Spleen (tissue), 7 donors: ENCODE results near the gene ADD3.

Experiments
- POLR2A ChIP-seq, 3 donors: fragments of 450-650 bp; IDR thresholded peaks; one replicate each; pipeline ENCODE4 v1.5.1; 2017; ENCODE audit warnings: antibody characterized with exemption in 3 of 3, mild to moderate bottlenecking in 1 of 3
- POLR2AphosphoS5 ChIP-seq, 3 donors: sonication (generic); formaldehyde crosslinking; IDR thresholded peaks; one replicate each; pipeline ENCODE4 v1.5.1; 2017; ENCODE audit warnings: antibody characterized with exemption in 3 of 3
- TF ChIP-seq, protein P1 (sequence below), 11 experiments: fragments of 200-600 bp in 7 of 11; fragments of 450-650 bp in 4 of 11; sonication (generic) in 4 of 11; IDR thresholded peaks in 8 of 11; conservative IDR thresholded peaks in 3 of 11; 1 replicate in 7 of 11; 2 replicates in 4 of 11; pipeline versions ENCODE4 v1.4.0 to v1.8.0; 2016 to 2021; ENCODE audit warnings: antibody characterized with exemption in 11 of 11, inconsistent platforms in 4 of 11, mild to moderate bottlenecking in 1 of 11
- donor health status: DM: no; HTN: no; CAD: no; lungs with moderate emphysema.
- donor health status: DM: no; HTN: no; CAD: no.
- donor health status: DM: no; HTN: no; CAD: no.

- TF ChIP-seq, protein P1, sequence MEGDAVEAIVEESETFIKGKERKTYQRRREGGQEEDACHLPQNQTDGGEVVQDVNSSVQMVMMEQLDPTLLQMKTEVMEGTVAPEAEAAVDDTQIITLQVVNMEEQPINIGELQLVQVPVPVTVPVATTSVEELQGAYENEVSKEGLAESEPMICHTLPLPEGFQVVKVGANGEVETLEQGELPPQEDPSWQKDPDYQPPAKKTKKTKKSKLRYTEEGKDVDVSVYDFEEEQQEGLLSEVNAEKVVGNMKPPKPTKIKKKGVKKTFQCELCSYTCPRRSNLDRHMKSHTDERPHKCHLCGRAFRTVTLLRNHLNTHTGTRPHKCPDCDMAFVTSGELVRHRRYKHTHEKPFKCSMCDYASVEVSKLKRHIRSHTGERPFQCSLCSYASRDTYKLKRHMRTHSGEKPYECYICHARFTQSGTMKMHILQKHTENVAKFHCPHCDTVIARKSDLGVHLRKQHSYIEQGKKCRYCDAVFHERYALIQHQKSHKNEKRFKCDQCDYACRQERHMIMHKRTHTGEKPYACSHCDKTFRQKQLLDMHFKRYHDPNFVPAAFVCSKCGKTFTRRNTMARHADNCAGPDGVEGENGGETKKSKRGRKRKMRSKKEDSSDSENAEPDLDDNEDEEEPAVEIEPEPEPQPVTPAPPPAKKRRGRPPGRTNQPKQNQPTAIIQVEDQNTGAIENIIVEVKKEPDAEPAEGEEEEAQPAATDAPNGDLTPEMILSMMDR (IDR thresholded peaks at IDR 0.05 in 8 of 11, conservative IDR thresholded peaks at IDR 0.05 in 3 of 11), result no peak
- peak in 1 of 3 donors; percentile 54 for TF ChIP-seq POLR2A (IDR thresholded peaks at IDR 0.05)
- peak in 1 of 3 donors; percentile 51 for TF ChIP-seq POLR2AphosphoS5 (IDR thresholded peaks at IDR 0.05)
Measured at GRCh38 chr10:110007161-110007700, 553 bp upstream of the ADD3 start.
